ENCODE measurements around the gene IGF2R. TPM values are rescaled to one million over a fixed set of nuclear protein-coding genes. Genes with fewer than 3 reads are reported as not detected.
"Not testable (repeated sequence)": the region's sequence is repeated elsewhere in the genome, so short reads cannot be mapped to it uniquely, and the experiment has no call there.

The IGF2R gene
- total and polyA plus RNA-seq, 2 of the 13 experiments (the other 11 are each of a cell fraction or from before 2014, with no cell fraction given) = 38.3 to 70.0 TPM

- POLR2A ChIA-PET; H3K9me3 ChIP-seq (ENCODE audit: low read length); H3K4me3 ChIP-seq (replicated peaks in 1 of 3; ENCODE audit: insufficient read depth in 1 of 3, low read depth in 2 of 3, low read length in 3 of 3); DNase-seq (ENCODE audit: low spot score); H3K79me2 ChIP-seq (ENCODE audit: insufficient read depth, low read length); H3K9ac ChIP-seq (ENCODE audit: insufficient read depth, low read depth, low read length); H3K4me2 ChIP-seq (ENCODE audit: low read depth, low read length); in situ Hi-C loops (cut with HindIII; ENCODE audit: extremely low pct_ligation_motif_present, low pct_unique_long_range_greater_than_20kb); ATAC-seq; H3K27me3 ChIP-seq (ENCODE audit: control insufficient read depth in 1 of 2, insufficient read depth in 2 of 2, low read length in 2 of 2); intact Hi-C loops (cut with micrococcal nuclease; ENCODE audit: unreplicated experiment); CTCF ChIA-PET (ENCODE audit: low intra/inter-chr PET ratio, low total read pairs); H4K20me1 ChIP-seq (ENCODE audit: insufficient read depth, low read length); H2AFZ ChIP-seq (ENCODE audit: low read length); BruUV-seq (replicated peaks); TF ChIP-seq SOX13 (IDR thresholded peaks at IDR 0.05): not testable (repeated sequence)
- Histone ChIP-seq H3K36me3 (replicated peaks in 1 of 2; ENCODE audit: control insufficient read depth in 1 of 2, insufficient read depth in 2 of 2, low read length in 2 of 2) (peaks cover 57 to 90% of the 10 kb centered on the region in 2 experiments), H3K4me1 (ENCODE audit: insufficient read depth, low read length) (peaks cover 11% of the 10 kb centered on the region), H3K27ac (ENCODE audit: extremely low read length, insufficient read depth, low read length) (peak overlapping the region; percentile 11)
- FAIRE-seq = peak; percentile 18
- 91% methylated on average over 28 of the region's 32 CpGs for WGBS (ENCODE audit: low lambda C conversion rate)
- TF ChIP-seq AGO2 (optimal IDR thresholded peaks at IDR 0.05; ENCODE audit: low read depth, low read length) = peak; percentile 41
- TF ChIP-seq ZBTB38 (CRISPR knock-in tag; IDR thresholded peaks at IDR 0.05) = peak; percentile 49; the same call in 1 of the 2 replicates
- peak; percentile 21; the same call in 1 of the 2 replicates for TF ChIP-seq ZNF768 (CRISPR knock-in tag; IDR thresholded peaks at IDR 0.05)
- TF ChIP-seq SOX13 (CRISPR knock-in tag; conservative IDR thresholded peaks at IDR 0.05 in 1 of 2, IDR thresholded peaks at IDR 0.05 in 1 of 2) = peak in 1 of 2 experiments; percentile 20; a peak in 1 of 4 replicates
- TF ChIP-seq, protein P1, sequence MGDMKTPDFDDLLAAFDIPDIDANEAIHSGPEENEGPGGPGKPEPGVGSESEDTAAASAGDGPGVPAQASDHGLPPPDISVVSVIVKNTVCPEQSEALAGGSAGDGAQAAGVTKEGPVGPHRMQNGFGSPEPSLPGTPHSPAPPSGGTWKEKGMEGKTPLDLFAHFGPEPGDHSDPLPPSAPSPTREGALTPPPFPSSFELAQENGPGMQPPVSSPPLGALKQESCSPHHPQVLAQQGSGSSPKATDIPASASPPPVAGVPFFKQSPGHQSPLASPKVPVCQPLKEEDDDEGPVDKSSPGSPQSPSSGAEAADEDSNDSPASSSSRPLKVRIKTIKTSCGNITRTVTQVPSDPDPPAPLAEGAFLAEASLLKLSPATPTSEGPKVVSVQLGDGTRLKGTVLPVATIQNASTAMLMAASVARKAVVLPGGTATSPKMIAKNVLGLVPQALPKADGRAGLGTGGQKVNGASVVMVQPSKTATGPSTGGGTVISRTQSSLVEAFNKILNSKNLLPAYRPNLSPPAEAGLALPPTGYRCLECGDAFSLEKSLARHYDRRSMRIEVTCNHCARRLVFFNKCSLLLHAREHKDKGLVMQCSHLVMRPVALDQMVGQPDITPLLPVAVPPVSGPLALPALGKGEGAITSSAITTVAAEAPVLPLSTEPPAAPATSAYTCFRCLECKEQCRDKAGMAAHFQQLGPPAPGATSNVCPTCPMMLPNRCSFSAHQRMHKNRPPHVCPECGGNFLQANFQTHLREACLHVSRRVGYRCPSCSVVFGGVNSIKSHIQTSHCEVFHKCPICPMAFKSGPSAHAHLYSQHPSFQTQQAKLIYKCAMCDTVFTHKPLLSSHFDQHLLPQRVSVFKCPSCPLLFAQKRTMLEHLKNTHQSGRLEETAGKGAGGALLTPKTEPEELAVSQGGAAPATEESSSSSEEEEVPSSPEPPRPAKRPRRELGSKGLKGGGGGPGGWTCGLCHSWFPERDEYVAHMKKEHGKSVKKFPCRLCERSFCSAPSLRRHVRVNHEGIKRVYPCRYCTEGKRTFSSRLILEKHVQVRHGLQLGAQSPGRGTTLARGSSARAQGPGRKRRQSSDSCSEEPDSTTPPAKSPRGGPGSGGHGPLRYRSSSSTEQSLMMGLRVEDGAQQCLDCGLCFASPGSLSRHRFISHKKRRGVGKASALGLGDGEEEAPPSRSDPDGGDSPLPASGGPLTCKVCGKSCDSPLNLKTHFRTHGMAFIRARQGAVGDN (CRISPR knock-in tag; IDR thresholded peaks at IDR 0.05) = peak; percentile 30; the same call in 1 of the 2 replicates
Measured at GRCh38 chr6:160090442-160091239, 121.8 kb downstream of the IGF2R start.

DNA sequence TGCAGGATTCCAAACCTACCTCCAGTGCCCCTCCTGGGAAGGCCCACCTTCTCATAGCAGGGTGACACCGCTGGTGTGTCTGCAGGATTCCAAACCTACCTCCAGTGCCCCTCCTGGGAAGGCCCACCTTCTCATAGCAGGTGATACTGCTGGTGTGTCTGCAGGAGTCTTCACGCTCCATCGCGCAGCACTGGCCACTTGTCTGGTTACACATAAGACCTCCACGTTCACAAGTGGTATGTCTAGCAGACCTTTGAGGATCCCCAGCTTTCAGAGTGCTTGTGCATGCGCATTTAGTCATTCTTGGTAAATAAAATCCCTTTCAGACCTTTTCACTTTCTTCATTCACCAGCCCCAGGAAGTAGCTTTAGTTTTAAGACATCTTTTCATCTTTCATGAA lies 123.3 kb downstream of the IGF2R start:
- H3K9ac ChIP-seq (ENCODE audit: insufficient read depth, low read depth, low read length); BruUV-seq (replicated peaks); H3K4me2 ChIP-seq (ENCODE audit: low read depth, low read length); H2AFZ ChIP-seq (ENCODE audit: low read length); H3K4me3 ChIP-seq (replicated peaks in 1 of 3; ENCODE audit: insufficient read depth in 1 of 3, low read depth in 2 of 3, low read length in 3 of 3); H3K9me3 ChIP-seq (ENCODE audit: low read length); in situ Hi-C loops (cut with HindIII; ENCODE audit: extremely low pct_ligation_motif_present, low pct_unique_long_range_greater_than_20kb); ATAC-seq; H4K20me1 ChIP-seq (ENCODE audit: insufficient read depth, low read length); H3K79me2 ChIP-seq (ENCODE audit: insufficient read depth, low read length); intact Hi-C loops (cut with micrococcal nuclease; ENCODE audit: unreplicated experiment); H3K27me3 ChIP-seq (ENCODE audit: control insufficient read depth in 1 of 2, insufficient read depth in 2 of 2, low read length in 2 of 2); DNase-seq (ENCODE audit: low spot score); FAIRE-seq; H3K27ac ChIP-seq (ENCODE audit: extremely low read length, insufficient read depth, low read length); CTCF ChIA-PET (ENCODE audit: low intra/inter-chr PET ratio, low total read pairs); POLR2A ChIA-PET: not testable (repeated sequence)
- WGBS (ENCODE audit: low lambda C conversion rate) = 96% methylated on average over 6 of the region's 6 CpGs
- Histone ChIP-seq H3K4me1 (ENCODE audit: insufficient read depth, low read length) (peaks cover 11% of the 10 kb centered on the region), H3K36me3 (replicated peaks in 1 of 2; ENCODE audit: control insufficient read depth in 1 of 2, insufficient read depth in 2 of 2, low read length in 2 of 2) (peaks cover 52 to 88% of the 10 kb centered on the region in 2 experiments)

Data from HepG2 (cell line).